ENCODE results near the gene ADAMTSL3. TPM values are rescaled to one million over a fixed set of nuclear protein-coding genes. Genes with fewer than 3 reads are reported as not detected.

Gene ADAMTSL3
- polyA plus RNA-seq, 1 of the 3 experiments (the other 2 are of a cell fraction), result 0.02 TPM

GRCh38 chr15:83631534-83631933 lies 22.4 kb upstream of the ADAMTSL3 start:
- POLR2A ChIA-PET, result no interaction called here
- H3K9me2 ChIP-seq, result no peaks in the 10 kb centered on the region
- no peaks in the 10 kb centered on the region for H3K4me1 ChIP-seq (ENCODE audit: control insufficient read depth in 1 of 2, insufficient read depth in 2 of 2, low read depth in 1 of 2, low read length in 1 of 2)
- 8% methylated on average over 1 of the region's 2 CpGs for WGBS (ENCODE audit: low lambda C conversion rate)
- DNase-seq, result no peak
- no peak overlapping the region for H3K4me2 ChIP-seq
- no peaks in the 10 kb centered on the region for H3K79me2 ChIP-seq (ENCODE audit: insufficient read depth)
- no peak overlapping the region for H3K27ac ChIP-seq (ENCODE audit: low read depth in 2 of 2, low read length in 1 of 2)
- TF ChIP-seq IRF3 (IDR thresholded peaks at IDR 0.05; ENCODE audit: low read depth, low read length) (no peak), YY1 (IDR thresholded peaks at IDR 0.05; ENCODE audit: low read depth) (no peak), FOXJ3 (CRISPR knock-in tag; IDR thresholded peaks at IDR 0.05) (no peak), MEF2A (IDR thresholded peaks at IDR 0.05; ENCODE audit: borderline replicate concordance, low read depth) (no peak), TAF1 (IDR thresholded peaks at IDR 0.05; ENCODE audit: borderline replicate concordance, low read depth, low read length) (no peak), USF1 (IDR thresholded peaks at IDR 0.05; ENCODE audit: borderline replicate concordance, low read depth) (no peak), FOXM1 (IDR thresholded peaks at IDR 0.05; ENCODE audit: low read depth) (no peak), USF2 (IDR thresholded peaks at IDR 0.05; ENCODE audit: borderline replicate concordance, low read depth, low read length) (no peak), SIN3A (IDR thresholded peaks at IDR 0.05; ENCODE audit: borderline replicate concordance, low read depth, low read length) (no peak), NFIC (IDR thresholded peaks at IDR 0.05; ENCODE audit: borderline replicate concordance) (no peak), MAX (IDR thresholded peaks at IDR 0.05; ENCODE audit: low read depth) (no peak), RCOR1 (IDR thresholded peaks at IDR 0.05; ENCODE audit: low read length) (no peak), ZBTB33 (IDR thresholded peaks at IDR 0.05; ENCODE audit: borderline replicate concordance, low read depth) (no peak), RFX5 (IDR thresholded peaks at IDR 0.05; ENCODE audit: low read length) (no peak), CTCF (IDR thresholded peaks at IDR 0.05) (no peak), TEAD4 (IDR thresholded peaks at IDR 0.05; ENCODE audit: borderline replicate concordance, insufficient read depth) (no peak), EZH2phosphoT487 (IDR thresholded peaks at IDR 0.05; ENCODE audit: borderline replicate concordance, low read depth) (no peak), POLR2AphosphoS5 (IDR thresholded peaks at IDR 0.05; ENCODE audit: low read depth, low read length) (no peak)
- H4K20me1 ChIP-seq (ENCODE audit: insufficient read depth), result no peaks in the 10 kb centered on the region
- H3F3A ChIP-seq (replicated peaks; ENCODE audit: insufficient read depth), result no peaks in the 10 kb centered on the region
- no peaks in the 10 kb centered on the region for H3K36me3 ChIP-seq (replicated peaks in 1 of 2; ENCODE audit: control insufficient read depth in 1 of 2, insufficient read depth in 2 of 2, low read length in 1 of 2)
- no peaks in the 10 kb centered on the region for H3K27me3 ChIP-seq (ENCODE audit: insufficient read depth)
- no peak overlapping the region for H3K4me3 ChIP-seq (ENCODE audit: low read depth in 2 of 2, low read length in 1 of 2)
- CTCF ChIA-PET, result no interaction called here
- H2AFZ ChIP-seq (ENCODE audit: low read depth), result no peak overlapping the region
- H3K9ac ChIP-seq, result no peak overlapping the region
- no peaks in the 10 kb centered on the region for H3K9me3 ChIP-seq

Measured in SK-N-SH (cell line).